ENCODE data around the gene CD300LB.

Gene CD300LB

DNA sequence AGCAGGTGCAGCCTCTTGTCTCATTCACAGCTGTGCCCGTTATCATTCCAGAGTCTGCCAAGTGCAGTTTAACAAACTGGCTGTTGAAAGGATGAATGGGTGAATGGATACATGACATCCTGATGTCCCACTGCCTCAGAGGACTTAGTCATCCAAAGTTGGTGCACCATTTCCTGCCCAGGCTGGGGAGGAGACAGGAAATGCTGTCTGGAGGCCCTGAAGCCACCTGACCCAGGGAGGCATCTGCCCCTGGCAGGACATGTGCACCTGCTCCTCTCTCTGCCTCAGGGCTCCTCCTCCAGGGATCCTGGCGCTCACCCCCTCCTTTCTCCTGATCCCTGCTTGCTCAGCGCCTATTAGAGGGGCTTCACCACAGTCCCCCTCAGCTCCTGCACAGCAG, 16.5 kb upstream of the CD300LB start:
- no peak for DNase-seq

DNA sequence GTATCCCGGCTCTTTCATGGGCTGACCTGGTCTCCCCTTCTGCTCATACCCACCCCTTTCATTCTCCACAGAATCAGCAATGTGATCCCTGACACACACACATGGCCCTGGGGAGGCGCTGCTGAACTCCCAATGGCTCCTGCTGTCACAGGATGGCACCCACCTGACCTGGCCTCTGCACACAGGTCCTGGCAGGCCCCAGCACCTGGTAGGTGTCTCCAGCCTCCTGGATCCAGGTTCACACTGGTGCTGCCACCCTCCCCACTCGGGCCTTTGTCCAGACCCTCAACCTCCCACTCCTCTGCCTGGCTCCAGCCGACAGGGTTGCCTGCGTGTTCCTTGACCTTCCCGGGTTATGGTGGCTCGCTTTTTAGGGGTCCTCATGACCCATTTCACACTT, 16.0 kb upstream of the CD300LB start:
- DNase-seq = no peak

- no peak for DNase-seq
Measured at GRCh38 chr17:74546586-74546985, 15.3 kb upstream of the CD300LB start.

DNA sequence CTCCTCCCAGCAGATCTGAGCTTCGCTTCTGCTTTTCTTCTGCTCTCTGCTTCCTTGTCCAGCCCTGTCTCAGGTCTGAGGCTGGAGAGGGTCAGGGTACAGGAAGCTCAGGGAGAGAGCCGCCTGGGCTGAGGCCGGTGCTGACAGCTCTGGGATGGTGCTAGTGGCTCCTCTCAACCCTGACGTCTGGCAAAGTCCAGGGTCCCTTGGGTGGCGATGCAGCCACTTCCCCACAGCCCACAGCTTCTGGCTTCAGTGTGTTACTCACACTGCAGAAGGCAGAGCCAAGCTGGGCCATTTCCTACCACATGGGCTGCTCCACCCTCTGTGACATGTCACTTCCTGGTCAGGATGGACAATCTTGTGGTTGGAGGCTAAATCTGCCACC, 14.6 kb upstream of the CD300LB start, which contains the start of gene CD300C:
Gene CD300C (minus strand): TSS at position 273 of the 388 bp plus-strand sequence. CDS start 333 bp downstream, outside the sequence.
- DNase-seq = peak; percentile 92 to 94 (median 93)

DNA sequence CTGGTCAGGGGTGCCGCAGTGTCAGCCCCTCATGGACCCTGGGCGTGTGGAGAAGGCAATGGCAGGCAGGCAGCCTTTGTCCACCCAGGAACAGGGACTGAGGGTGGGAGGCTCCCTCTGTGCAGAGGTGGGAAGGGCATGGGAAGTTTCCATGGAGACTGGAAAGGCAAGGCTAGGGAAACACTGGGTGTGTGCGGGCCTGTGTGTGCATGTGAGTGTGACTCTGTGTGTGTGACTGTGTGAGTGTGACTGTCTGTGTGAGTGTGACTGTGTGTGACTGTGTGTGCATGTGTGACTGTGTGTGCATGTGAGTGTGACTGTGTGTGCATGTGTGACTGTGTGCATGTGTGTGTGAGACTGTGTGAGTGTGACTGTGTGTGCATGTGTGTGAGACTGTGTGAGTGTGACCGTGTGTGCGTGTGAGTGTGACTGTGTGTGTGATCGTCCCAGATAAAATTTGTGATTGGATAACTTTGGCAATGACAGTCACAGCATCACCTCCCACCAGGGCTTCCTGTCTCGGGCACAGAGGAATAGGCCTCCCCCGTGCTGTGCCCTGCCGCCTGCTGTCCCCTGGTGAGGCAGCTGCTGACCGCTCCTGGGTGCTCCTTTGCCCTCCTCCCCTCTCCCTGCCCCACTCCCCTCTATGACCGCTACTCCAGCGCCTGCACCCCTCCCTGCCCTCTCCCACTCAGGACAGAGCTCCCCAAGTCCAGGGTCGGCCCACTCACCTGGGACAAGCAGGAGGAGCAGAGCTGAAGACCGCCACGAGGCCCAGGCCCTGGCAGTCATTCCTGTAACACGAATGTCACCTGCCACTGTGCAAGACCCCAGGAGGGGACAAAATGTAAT, 13.9 kb upstream of the CD300LB start:
- DNase-seq = peak; percentile 52 to 61 (median 52)

DNA sequence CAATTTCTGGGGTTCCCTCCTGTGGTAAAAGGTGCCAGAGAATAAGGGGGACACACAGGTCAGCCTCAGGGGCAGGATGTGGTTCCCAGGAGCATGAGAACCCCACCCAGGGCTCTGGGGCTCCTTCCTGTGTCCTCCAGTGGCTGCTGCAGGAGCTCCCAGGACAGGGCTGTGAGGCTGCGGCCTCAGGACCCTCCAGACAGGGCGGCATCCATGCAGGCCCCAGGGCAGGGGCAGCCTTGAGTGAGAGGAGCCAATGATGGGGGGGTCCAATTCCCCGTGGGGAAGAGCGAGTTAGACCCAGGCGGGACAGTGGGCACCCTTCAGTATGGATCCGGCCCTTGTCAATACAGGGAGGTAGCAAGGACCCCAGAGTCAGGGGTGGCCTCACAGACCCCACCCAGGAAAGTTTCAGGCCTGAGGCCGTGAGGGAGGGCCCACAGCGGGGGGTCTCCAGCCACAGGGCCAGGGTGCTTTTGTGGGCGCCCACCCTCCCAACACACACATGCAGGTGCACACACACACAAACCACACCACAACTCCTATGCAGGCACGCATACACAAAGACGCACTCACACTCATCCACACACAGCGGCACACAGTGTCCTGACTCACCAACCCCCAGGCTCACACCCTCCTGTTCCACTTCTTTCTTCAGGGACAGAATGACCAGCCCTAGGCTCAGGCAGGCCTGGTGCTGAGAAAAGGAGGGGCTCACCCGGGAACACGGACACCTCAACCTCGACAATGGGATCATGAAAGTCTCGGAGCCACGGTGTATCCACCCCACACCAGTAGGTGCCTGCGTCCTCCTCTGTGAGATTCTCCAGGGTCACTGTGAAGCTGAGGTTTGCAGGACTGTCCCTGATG, 12.9 kb upstream of the CD300LB start:
- peak in 2 of 3 donors; percentile 33 to 40 for DNase-seq

- DNase-seq = no peak
Measured at GRCh38 chr17:74543406-74543805, 12.1 kb upstream of the CD300LB start.

DNA sequence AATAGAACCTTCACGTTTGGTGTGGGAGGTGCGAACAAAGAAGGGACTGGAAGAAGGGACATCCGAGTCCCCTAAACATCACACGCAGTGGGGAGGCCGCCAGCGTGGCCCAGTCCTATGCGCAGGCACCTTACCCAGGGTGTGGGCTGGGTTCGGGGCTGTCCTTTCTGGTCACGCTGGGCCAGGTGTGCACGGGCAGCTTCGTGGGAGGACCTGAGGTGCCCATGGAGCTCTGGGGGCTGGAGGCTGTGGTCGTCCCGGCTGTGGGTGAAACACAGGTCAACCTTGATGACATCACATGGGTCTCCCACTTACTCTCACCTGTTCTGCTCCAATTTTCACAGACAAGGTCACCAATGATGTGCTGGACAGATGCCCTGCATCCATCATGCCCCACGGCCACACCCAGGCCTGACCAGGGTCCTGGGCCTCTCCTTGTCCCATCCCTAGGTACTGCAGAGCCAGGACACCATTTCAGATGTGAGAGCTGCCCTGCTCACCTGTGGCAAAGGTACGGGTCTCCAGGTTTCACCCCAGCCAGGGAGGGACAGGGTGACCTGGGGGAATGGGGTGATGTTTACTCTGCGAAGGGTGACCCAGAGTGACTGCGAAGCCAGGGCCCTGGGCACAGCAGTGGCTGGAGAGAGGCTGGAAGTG, 11.6 kb upstream of the CD300LB start:
- DNase-seq = no peak

- no peak for DNase-seq
Measured at GRCh38 chr17:74542166-74542565, 10.9 kb upstream of the CD300LB start.

- no peak for DNase-seq
Measured at GRCh38 chr17:74541176-74542111, 10.2 kb upstream of the CD300LB start.

DNA sequence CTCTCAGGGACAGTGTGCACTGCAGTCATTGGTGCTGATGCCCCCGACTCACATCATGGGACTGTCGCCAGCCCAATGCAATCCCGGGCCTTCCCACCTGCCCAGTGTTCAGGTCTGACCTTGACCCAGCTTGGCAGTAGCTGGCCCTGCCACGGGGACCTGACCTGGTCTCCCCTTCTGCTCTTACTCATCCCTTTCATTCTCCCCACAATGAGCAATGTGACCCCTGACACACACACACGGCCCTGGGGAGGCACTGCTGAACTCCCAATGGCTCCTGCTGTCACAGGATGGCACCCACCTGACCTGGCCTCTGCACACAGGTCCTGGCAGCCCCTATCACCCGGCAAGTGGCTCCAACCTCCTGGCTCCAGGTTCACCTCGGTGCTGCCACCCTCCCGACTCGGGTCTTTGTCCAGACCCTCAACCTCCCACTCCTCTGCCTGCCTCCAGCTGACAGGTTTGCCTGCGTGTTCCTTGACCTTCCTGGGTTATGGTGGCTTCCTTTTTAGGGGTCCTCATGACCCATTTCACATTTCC, 8.1 kb upstream of the CD300LB start:
- no peak for DNase-seq

GRCh38 chr17:74536890-74537289, 5.6 kb upstream of the CD300LB start:
- no peak for DNase-seq

DNA sequence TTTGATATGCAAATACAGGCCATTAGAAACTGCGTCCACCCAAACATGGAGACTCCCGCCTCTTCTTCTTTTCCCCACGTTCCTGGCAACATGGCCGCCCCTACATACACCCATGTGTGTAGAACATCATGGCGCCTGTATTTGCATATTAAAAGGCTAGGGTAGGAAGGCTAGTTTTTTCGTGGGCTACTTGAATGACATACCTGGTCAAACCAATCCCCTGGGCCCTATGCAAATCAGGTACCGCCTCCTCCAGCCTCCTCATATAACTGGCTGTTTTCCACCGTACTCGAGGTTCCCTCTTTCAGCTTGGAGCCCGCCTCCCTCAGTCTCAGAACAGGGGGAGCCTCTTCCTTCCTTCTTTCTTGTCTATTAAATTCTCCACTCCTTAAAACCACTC, 840 bp upstream of the CD300LB start:
- peak; percentile 93 to 97 (median 96) for DNase-seq

DNA sequence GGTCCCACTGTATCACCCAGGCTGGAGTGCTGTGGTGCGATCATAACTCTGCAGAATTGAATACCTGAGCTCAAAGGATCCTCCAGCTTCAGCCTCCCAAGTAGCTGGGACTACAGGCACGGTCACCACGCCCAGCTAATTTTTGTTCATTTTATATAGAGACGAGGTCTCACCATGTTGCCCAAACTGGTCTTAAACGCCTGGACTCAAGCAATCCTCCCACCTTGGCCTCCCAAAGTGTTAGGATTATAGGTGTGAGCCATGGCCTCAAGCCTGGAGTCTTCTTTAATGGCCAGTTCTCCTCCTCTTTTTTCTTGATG, 484 bp downstream of the CD300LB start:
- no peak for DNase-seq

DNA sequence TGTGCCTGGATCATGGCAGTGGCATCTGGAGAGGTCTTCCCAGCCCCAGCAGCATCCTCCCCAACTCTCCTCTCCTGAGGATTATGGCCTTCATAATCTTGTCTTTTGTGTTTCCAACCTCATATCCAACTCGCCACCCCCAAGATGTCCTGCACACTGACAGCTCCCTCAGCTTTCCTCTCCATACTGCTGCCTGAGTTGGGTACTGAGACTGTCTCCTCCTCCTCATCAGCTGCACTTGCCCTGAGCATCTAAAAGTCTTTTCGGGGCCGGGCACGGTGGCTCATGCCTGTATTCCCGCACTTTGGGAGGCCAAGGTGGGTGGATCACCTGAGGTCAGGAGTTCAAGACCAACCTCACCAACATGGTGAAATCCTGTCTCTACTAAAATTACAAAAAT, 2.0 kb downstream of the CD300LB start:
- DNase-seq = no peak

GRCh38 chr17:74528491-74529199, 2.6 kb downstream of the CD300LB start:
- DNase-seq = peak; percentile 93 to 99 (median 98)

GRCh38 chr17:74527756-74528155, 3.5 kb downstream of the CD300LB start:
- DNase-seq = no peak

DNA sequence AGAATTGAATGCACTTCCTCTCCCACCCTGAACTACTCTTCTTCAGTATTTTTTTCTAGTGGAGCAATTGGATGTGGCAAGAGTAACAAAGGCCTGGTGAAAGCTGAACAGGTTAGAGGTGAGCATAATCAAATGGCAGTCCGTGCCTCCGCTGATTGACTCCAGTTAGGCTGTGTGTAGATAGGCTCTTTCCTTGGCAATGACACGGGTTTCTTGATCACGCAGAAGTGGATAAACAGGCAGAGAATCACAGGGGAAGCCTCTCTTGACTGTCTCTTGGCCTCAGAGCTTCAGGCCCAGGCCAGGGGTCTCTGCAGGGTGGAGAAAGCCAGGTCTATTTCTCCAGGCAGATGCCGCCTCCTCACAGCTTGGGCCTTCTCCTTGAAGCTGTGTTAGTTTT, 4.2 kb downstream of the CD300LB start:
- DNase-seq = no peak

- DNase-seq = no peak
Measured at GRCh38 chr17:74526681-74527080, 4.6 kb downstream of the CD300LB start.

- no peak for DNase-seq
Measured at GRCh38 chr17:74525781-74526288, 5.4 kb downstream of the CD300LB start.

DNA sequence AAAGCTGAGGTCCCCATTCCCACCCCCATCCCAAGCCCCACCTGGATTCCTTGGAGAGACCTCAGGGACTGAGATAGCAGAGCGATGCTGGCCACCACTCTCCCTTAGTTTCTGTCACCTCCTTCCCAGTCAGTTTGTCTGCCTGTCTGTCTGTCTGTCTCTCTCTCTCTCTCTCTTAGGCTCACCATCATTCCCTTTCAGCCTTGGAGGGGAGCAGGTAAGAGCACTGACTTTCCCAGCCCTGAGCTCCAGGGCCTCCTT, 5.9 kb downstream of the CD300LB start:
- DNase-seq = no peak
